Hepatocyte (in vitro differentiated cells): ENCODE measurements around the gene KCTD11. TPM values are rescaled to one million over a fixed set of nuclear protein-coding genes. Genes with fewer than 3 reads are reported as not detected.

Source experiments
- DNase-seq: peaks from one replicate; pipeline ENCODE4 v3.0.0-alpha.2; 2016; ENCODE audit warnings: low spot score
- H2AFZ ChIP-seq: fragments of 200-600 bp; sonication (generic); 2 replicates; pipeline ENCODE4 v1.6.0; 2016; ENCODE audit warnings: antibody characterized with exemption, mild to moderate bottlenecking
- H3K27ac ChIP-seq: fragments of 200-600 bp; sonication (generic); 2 replicates; pipeline ENCODE4 v1.5.1; 2016; ENCODE audit warnings: mild to moderate bottlenecking
- H3K27me3 ChIP-seq: fragments of 200-600 bp; sonication (generic); 2 replicates; pipeline ENCODE4 v1.6.1; 2016
- H3K36me3 ChIP-seq: fragments of 200-600 bp; sonication (generic); replicated peaks from 2 replicates; pipeline ENCODE4 v1.5.1; 2016; ENCODE audit warnings: low read depth; ENCODE audit not compliant: insufficient read depth
- H3K4me1 ChIP-seq: fragments of 200-600 bp; sonication (generic); 2 replicates; pipeline ENCODE4 v1.5.1; 2016; ENCODE audit warnings: mild to moderate bottlenecking, moderate library complexity; ENCODE audit not compliant: insufficient read depth
- H3K4me2 ChIP-seq: fragments of 200-600 bp; sonication (generic); 2 replicates; pipeline ENCODE4 v1.6.0; 2016
- H3K4me3 ChIP-seq: fragments of 200-600 bp; sonication (generic); 2 replicates; pipeline ENCODE4 v1.5.1; 2016; ENCODE audit warnings: mild to moderate bottlenecking
- H3K79me2 ChIP-seq: fragments of 200-600 bp; sonication (generic); 2 replicates; pipeline ENCODE4 v1.6.0; 2017; ENCODE audit warnings: mild to moderate bottlenecking
- H3K9me2 ChIP-seq: fragments of 200-600 bp; sonication (generic); replicated peaks from 2 replicates; pipeline ENCODE4 v1.6.0; 2017; ENCODE audit warnings: mild to moderate bottlenecking; ENCODE audit not compliant: insufficient read depth
- H3K9me3 ChIP-seq: fragments of 200-600 bp; sonication (generic); 2 replicates; pipeline ENCODE4 v1.5.1; 2016; ENCODE audit warnings: low read depth, mild to moderate bottlenecking
- H4K20me1 ChIP-seq: fragments of 200-600 bp; sonication (generic); 2 replicates; pipeline ENCODE4 v1.6.0; 2016; ENCODE audit warnings: mild to moderate bottlenecking; ENCODE audit not compliant: insufficient read depth, poor library complexity, severe bottlenecking
- CTCF ChIP-seq: fragments of 200-600 bp; sonication (generic); IDR thresholded peaks from 2 replicates; pipeline ENCODE4 v1.5.1; 2016; ENCODE audit warnings: antibody characterized with exemption, mild to moderate bottlenecking; ENCODE audit not compliant: poor library complexity
- EZH2 ChIP-seq: fragments of 200-600 bp; sonication (generic); IDR thresholded peaks from 2 replicates; pipeline ENCODE4 v1.6.1; 2016; ENCODE audit warnings: antibody characterized with exemption, mild to moderate bottlenecking, borderline replicate concordance
- EZH2phosphoT487 ChIP-seq: fragments of 200-600 bp; sonication (generic); IDR thresholded peaks from one replicate; pipeline ENCODE4 v1.6.1; 2018; ENCODE audit warnings: antibody characterized with exemption, mild to moderate bottlenecking, low read depth, moderate library complexity; ENCODE audit not compliant: unreplicated experiment, severe bottlenecking
- WGBS: methylation state at CpG from one replicate; pipeline ENCODE4 v1.1.6; 2016; ENCODE audit warnings: low lambda C conversion rate; ENCODE audit errors: missing lambda C conversion rate; 5-methylcytosine and 5-hydroxymethylcytosine counted together
- polyA plus RNA-seq: library from polyadenylated mRNA; unstranded; fragments of >200 nt; fragmentation: Nextera tagmentation; extraction: Ambion mirVana; gene quantifications from 2 replicates; pipeline ENCODE4 v1.2.1, GENCODE V29; 2016
- total RNA-seq: library from RNA; depleted of rRNA; stranded (reverse); fragments of >200 nt; gene quantifications from 2 replicates; pipeline ENCODE4 v1.2.3, GENCODE V29; 2014

The KCTD11 gene
- total and polyA plus RNA-seq, 2 experiments from 2014 or later, result 12.4 to 19.6 TPM

GRCh38 chr17:7311110-7311705, 40.8 kb upstream of the KCTD11 start:
- peaks cover 43% of the 10 kb centered on the region for H4K20me1 ChIP-seq
- H3K9me3 ChIP-seq, result no peaks in the 10 kb centered on the region
- no peak overlapping the region for H3K27ac ChIP-seq
- H3K9me2 ChIP-seq, result no peaks in the 10 kb centered on the region
- H2AFZ ChIP-seq, result no peak overlapping the region
- peaks cover 66% of the 10 kb centered on the region for H3K79me2 ChIP-seq
- WGBS, result 96% methylated on average over 7 of the region's 7 CpGs
- H3K27me3 ChIP-seq, result no peaks in the 10 kb centered on the region
- H3K4me1 ChIP-seq, result peaks cover 23% of the 10 kb centered on the region
- no peak for DNase-seq
- TF ChIP-seq EZH2, result no peak
- no peak for TF ChIP-seq CTCF
- no peak for TF ChIP-seq EZH2phosphoT487
- peaks cover 8% of the 10 kb centered on the region for H3K36me3 ChIP-seq
- no peak overlapping the region for H3K4me3 ChIP-seq
- H3K4me2 ChIP-seq, result no peak overlapping the region

- Histone ChIP-seq H2AFZ (no peak overlapping the region), H3K4me2 (no peak overlapping the region), H4K20me1 (peaks cover 43% of the 10 kb centered on the region), H3K27me3 (no peaks in the 10 kb centered on the region), H3K79me2 (peaks cover 66% of the 10 kb centered on the region), H3K9me2 (no peaks in the 10 kb centered on the region), H3K27ac (no peak overlapping the region), H3K4me1 (peaks cover 21% of the 10 kb centered on the region), H3K4me3 (no peak overlapping the region), H3K9me3 (no peaks in the 10 kb centered on the region), H3K36me3 (peaks cover 8% of the 10 kb centered on the region)
- no peak for DNase-seq
- no peak for TF ChIP-seq CTCF
- WGBS, result 89% methylated on average over 7 of the region's 7 CpGs
Measured at GRCh38 chr17:7312432-7313087, 39.4 kb upstream of the KCTD11 start.

- no peaks in the 10 kb centered on the region for H3K9me2 ChIP-seq
- H3K4me3 ChIP-seq, result no peak overlapping the region
- peaks cover 39% of the 10 kb centered on the region for H4K20me1 ChIP-seq
- peaks cover 8% of the 10 kb centered on the region for H3K36me3 ChIP-seq
- DNase-seq, result no peak
- H3K4me2 ChIP-seq, result peak overlapping the region; percentile 91
- H3K4me1 ChIP-seq, result peaks cover 21% of the 10 kb centered on the region
- H3K79me2 ChIP-seq, result peaks cover 59% of the 10 kb centered on the region
- TF ChIP-seq EZH2 (no peak), CTCF (no peak), EZH2phosphoT487 (no peak)
- H3K27ac ChIP-seq, result peak overlapping the region; percentile 46
- WGBS, result 93% methylated on average over 7 of the region's 7 CpGs
- H2AFZ ChIP-seq, result no peak overlapping the region
- H3K9me3 ChIP-seq, result no peaks in the 10 kb centered on the region
- H3K27me3 ChIP-seq, result no peaks in the 10 kb centered on the region
Measured at GRCh38 chr17:7313088-7313889, 38.7 kb upstream of the KCTD11 start.
